ENCODE measurements around the gene ST6GAL1.

GRCh38 chr3:187066228-187066995, 136.1 kb downstream of the ST6GAL1 start:
- TF ChIP-seq POLR2A (IDR thresholded peaks at IDR 0.05) (no peak), CTCF (IDR thresholded peaks at IDR 0.05) (no peak)

Data from uterus (tissue), 2 donors.